Endothelial cell of umbilical vein (primary cell): ENCODE measurements around the gene CCDC3. TPM values are rescaled to one million over a fixed set of nuclear protein-coding genes. Genes with fewer than 3 reads are reported as not detected.

Experiments used
- BruUV-seq: library from RNA; stranded (reverse); fragments of 400-500 nt; replicated peaks from 2 replicates; lab custom pipeline; 2021; lab: Mats Ljungman, UMichigan
- CTCF ChIA-PET: fragments of 300-600, 350-600 bp; sonication (Branson Sonifier 250); formaldehyde crosslinking; loops from one replicate; lab custom pipeline; 2021; ENCODE audit warnings: antibody characterized with exemption, inconsistent platforms; lab: Charles Lee
- POLR2A ChIA-PET: fragments of 300-600, 350-600 bp; sonication (Branson Sonifier 250); formaldehyde crosslinking; loops from one replicate; lab custom pipeline; 2021; ENCODE audit warnings: antibody characterized with exemption, inconsistent platforms; lab: Charles Lee
- DNase-seq: peaks from one replicate; pipeline ENCODE4 v3.0.0-alpha.2; 2011; ENCODE audit warnings: low read depth, low spot score
- FAIRE-seq: peaks from 2 replicates; lab custom pipeline; 2011; peaks lifted over from hg19 to GRCh38; lab: Jason Lieb, UNC
- H2AFZ ChIP-seq: 2 replicates; pipeline ENCODE4 v1.6.0; 2012; ENCODE audit warnings: low read depth, low read length, control low read depth, inconsistent platforms
- H3K27ac ChIP-seq: 2 replicates; pipeline ENCODE4 v1.5.1; 2011; ENCODE audit warnings: low read depth, mild to moderate bottlenecking, control low read depth, low read length, moderate library complexity; ENCODE audit not compliant: insufficient read depth
- H3K27me3 ChIP-seq, 2 experiments: 2 replicates each; pipeline versions ENCODE4 v1.6.0 to v1.6.1; 2011; ENCODE audit warnings: low read length in 2 of 2, mixed read lengths in 1 of 2; ENCODE audit not compliant: control insufficient read depth in 2 of 2, insufficient read depth in 2 of 2
- H3K36me3 ChIP-seq, 2 experiments: 2 replicates in 1 of 2; 3 replicates in 1 of 2; pipeline ENCODE4 v1.5.1; 2011; ENCODE audit warnings: low read length in 2 of 2, mild to moderate bottlenecking in 1 of 2, moderate library complexity in 1 of 2; ENCODE audit not compliant: control insufficient read depth in 2 of 2, insufficient read depth in 2 of 2; ENCODE audit errors: extremely low read depth in 1 of 2
- H3K4me1 ChIP-seq: 3 replicates; pipeline ENCODE4 v1.5.1; 2011; ENCODE audit warnings: mild to moderate bottlenecking, low read length; ENCODE audit not compliant: control insufficient read depth, insufficient read depth; ENCODE audit errors: extremely low read depth
- H3K4me2 ChIP-seq: 2 replicates; pipeline ENCODE4 v1.6.1; 2011; ENCODE audit warnings: low read length, control low read depth, mixed read lengths; ENCODE audit not compliant: insufficient read depth
- H3K4me3 ChIP-seq, 3 experiments: fragments of 200-600 bp in 1 of 3; sonication (generic), shearing (Covaris generic) in 1 of 3; replicated peaks in 1 of 3; 2 replicates each; pipeline ENCODE4 v1.5.1; 2011 to 2016; ENCODE audit warnings: control low read depth in 3 of 3, low read length in 3 of 3, mild to moderate bottlenecking in 2 of 3, inconsistent platforms in 1 of 3, low read depth in 1 of 3, moderate library complexity in 1 of 3; ENCODE audit not compliant: insufficient read depth in 1 of 3
- H3K79me2 ChIP-seq: 2 replicates; pipeline ENCODE4 v1.6.0; 2012; ENCODE audit warnings: low read length, inconsistent platforms; ENCODE audit not compliant: control insufficient read depth, insufficient read depth
- H3K9ac ChIP-seq: replicated peaks from 2 replicates; pipeline ENCODE3; 2011; ENCODE audit warnings: low read length, control low read depth; ENCODE audit not compliant: insufficient read depth; ENCODE audit errors: extremely low read depth
- H3K9me1 ChIP-seq: replicated peaks from 3 replicates; pipeline ENCODE4 v1.6.0; 2011; ENCODE audit warnings: mild to moderate bottlenecking, low read length; ENCODE audit not compliant: control insufficient read depth, insufficient read depth; ENCODE audit errors: extremely low read depth
- H3K9me3 ChIP-seq: replicated peaks from 2 replicates; pipeline ENCODE4 v1.5.1; 2012; ENCODE audit warnings: low read length, inconsistent platforms; ENCODE audit not compliant: control insufficient read depth, insufficient read depth
- H4K20me1 ChIP-seq: replicated peaks from 2 replicates; pipeline ENCODE3; 2011; ENCODE audit warnings: mild to moderate bottlenecking, low read length; ENCODE audit not compliant: control insufficient read depth, insufficient read depth; ENCODE audit errors: extremely low read depth
- CTCF ChIP-seq, 2 donors: IDR thresholded peaks; 1 replicate in 1 of 2; 2 replicates in 1 of 2; pipeline ENCODE4 v1.5.1; 2011; ENCODE audit warnings: low read length in 2 of 2, mild to moderate bottlenecking in 2 of 2, moderate library complexity in 2 of 2, control low read depth in 1 of 2, inconsistent platforms in 1 of 2, low read depth in 1 of 2; ENCODE audit not compliant: insufficient read depth in 1 of 2; ENCODE audit errors: extremely low read depth in 1 of 2
- EZH2 ChIP-seq: IDR thresholded peaks from 2 replicates; pipeline ENCODE4 v1.6.1; 2012; ENCODE audit warnings: borderline replicate concordance, low read depth, mild to moderate bottlenecking, moderate library complexity, low read length, inconsistent platforms; ENCODE audit not compliant: severe bottlenecking
- FOS ChIP-seq: IDR thresholded peaks from 2 replicates; pipeline ENCODE4 v1.6.1; 2011; ENCODE audit warnings: mild to moderate bottlenecking, low read length, moderate library complexity, borderline replicate concordance; ENCODE audit not compliant: insufficient read depth
- GATA2 ChIP-seq: IDR thresholded peaks from 2 replicates; pipeline ENCODE4 v1.7.0; 2011; ENCODE audit warnings: low read depth, mild to moderate bottlenecking, moderate library complexity, mixed read lengths, low read length; ENCODE audit not compliant: insufficient read length, insufficient read depth
- JUN ChIP-seq: IDR thresholded peaks from 2 replicates; pipeline ENCODE4 v1.6.1; 2011; ENCODE audit warnings: borderline replicate concordance, low read depth; ENCODE audit not compliant: insufficient read length, insufficient read depth
- MYC ChIP-seq: IDR thresholded peaks from one replicate; pipeline ENCODE4 v1.6.1; 2011; ENCODE audit warnings: mild to moderate bottlenecking, low read depth, low read length
- POLR2A ChIP-seq: IDR thresholded peaks from 2 replicates; pipeline ENCODE4 v1.6.1; 2012; ENCODE audit warnings: low read depth, mild to moderate bottlenecking, control low read depth, low read length
- POLR2AphosphoS5 ChIP-seq: IDR thresholded peaks from 2 replicates; pipeline ENCODE4 v1.6.1; 2012; ENCODE audit warnings: low read depth, mild to moderate bottlenecking, control low read depth, low read length, moderate library complexity; ENCODE audit not compliant: insufficient read depth
- dilution Hi-C: fragments of 300-500 bp; cut with MboI; formaldehyde crosslinking; loops from one replicate; pipeline ENCODE4 v1.15.0; 2019; ENCODE audit warnings: low sequenced_read_pairs; ENCODE audit not compliant: extremely low pct_ligation_motif_present
- intact Hi-C: fragments of 100-400 bp; cut with micrococcal nuclease; formaldehyde crosslinking; loops from one replicate; pipeline ENCODE4 v1.10.0; 2022
- polyA plus RNA-seq, 4 experiments: library from polyadenylated mRNA; depleted of rRNA in 3 of 4; stranded (reverse) in 3 of 4; unstranded in 1 of 4; fragments of >200 nt; gene quantifications; 2 replicates each; pipeline versions ENCODE4 v1.2.1 to v1.2.3, GENCODE V29; 2011 to 2012; ENCODE audit warnings: missing spikeins in 1 of 4
- total RNA-seq: library from RNA; stranded (reverse); gene quantifications from 2 replicates; pipeline ENCODE4 v1.2.3, GENCODE V29; 2021
- TF ChIP-seq, protein P1 (sequence below): IDR thresholded peaks from 2 replicates; pipeline ENCODE4 v1.6.1; 2011; ENCODE audit not compliant: insufficient read depth, insufficient read length

Gene CCDC3
- total and polyA plus RNA-seq, 2 donors (not counting 3 experiments of a cell fraction or from before 2014, with no cell fraction given): 0.90 to 1.4 TPM

DNA sequence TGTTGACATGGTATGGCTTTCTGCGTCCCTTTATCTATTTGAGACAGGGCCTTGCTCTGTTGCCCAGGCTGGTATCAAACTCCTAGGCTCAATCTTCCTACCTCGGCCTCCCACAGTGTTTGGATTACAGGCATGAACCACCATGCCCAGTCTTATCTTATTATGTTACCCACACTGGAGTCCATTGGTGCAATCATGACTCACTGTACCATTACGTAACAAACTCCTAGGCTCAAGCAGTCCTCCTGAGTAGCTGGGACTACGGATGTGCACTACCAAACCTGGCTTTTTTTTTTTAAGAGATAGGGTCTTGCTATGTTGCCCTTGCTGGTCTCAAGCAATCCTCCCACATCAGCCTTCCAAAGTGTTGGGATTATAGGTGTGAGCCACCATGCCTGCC, 66.7 kb downstream of the CCDC3 start:
- Histone ChIP-seq H3K9ac (no peak overlapping the region), H3K9me3 (no peaks in the 10 kb centered on the region), H3K79me2 (no peaks in the 10 kb centered on the region), H3K4me1 (no peaks in the 10 kb centered on the region), H2AFZ (no peak overlapping the region), H4K20me1 (no peaks in the 10 kb centered on the region), H3K4me2 (no peak overlapping the region), H3K27me3 (no peaks in the 10 kb centered on the region), H3K36me3 (no peaks in the 10 kb centered on the region), H3K9me1 (no peaks in the 10 kb centered on the region), H3K27ac (no peak overlapping the region), H3K4me3 (no peak overlapping the region)
- CTCF ChIA-PET: interaction anchor here (0.6 kb wide), 1 partner anchor 1848 kb away, joined by 4 read pairs; no protein-coding TSS in a partner anchor
- no peak for TF ChIP-seq GATA2
- TF ChIP-seq FOS: no peak
- TF ChIP-seq, protein P1, sequence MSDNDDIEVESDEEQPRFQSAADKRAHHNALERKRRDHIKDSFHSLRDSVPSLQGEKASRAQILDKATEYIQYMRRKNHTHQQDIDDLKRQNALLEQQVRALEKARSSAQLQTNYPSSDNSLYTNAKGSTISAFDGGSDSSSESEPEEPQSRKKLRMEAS: no peak
- TF ChIP-seq CTCF (IDR thresholded peaks at IDR 0.05; ENCODE audit: extremely low read depth in 1 of 2, insufficient read depth in 1 of 2, low read depth in 1 of 2, low read length in 2 of 2): no peak
- no peak for TF ChIP-seq POLR2AphosphoS5
- TF ChIP-seq MYC: no peak
- no peak for TF ChIP-seq JUN
- no peak for TF ChIP-seq POLR2A
- no peak for TF ChIP-seq EZH2
- DNase-seq (no peak), FAIRE-seq (no peak)
- BruUV-seq: no TSS peak
- POLR2A ChIA-PET: no interaction called here
- intact Hi-C loops (no loop called here), dilution Hi-C loops (no loop called here)
